ENCODE data around the gene C10orf143. TPM values are rescaled to one million over a fixed set of nuclear protein-coding genes. Genes with fewer than 3 reads are reported as not detected.

C10orf143 gene
- total RNA-seq, 4 donors from 2014 or later, result 1.5 to 8.6 (median 3.7) TPM

GRCh38 chr10:130066743-130067142, 43.9 kb downstream of the C10orf143 start:
- Histone ChIP-seq H3K27me3 (no peaks in the 10 kb centered on the region), H3K4me1 (no peaks in the 10 kb centered on the region), H3K36me3 (peaks cover 0 to 40% (median 0%) of the 10 kb centered on the region in 3 donors), H3K9me3 (peaks cover 0 to under 1% (median 0%) of the 10 kb centered on the region in 4 donors), H3K4me3 (no peak overlapping the region), H3K27ac (no peak overlapping the region)
- 81 to 84% methylated on average over 7 of the region's 7 CpGs for WGBS, 2 donors
- TF ChIP-seq CTCF (IDR thresholded peaks at IDR 0.05) (no peak), POLR2A (IDR thresholded peaks at IDR 0.05) (no peak), EP300 (IDR thresholded peaks at IDR 0.05) (no peak)
- no peak for DNase-seq (ENCODE audit: low spot score in 2 of 2)

GRCh38 chr10:130065251-130065650, 45.4 kb downstream of the C10orf143 start:
- Histone ChIP-seq H3K27me3 (no peaks in the 10 kb centered on the region), H3K4me1 (no peaks in the 10 kb centered on the region), H3K27ac (no peak overlapping the region), H3K36me3 (peaks cover 0 to 40% (median 0%) of the 10 kb centered on the region in 3 donors), H3K4me3 (no peak overlapping the region), H3K9me3 (no peaks in the 10 kb centered on the region)
- 80 to 88% methylated on average over 10 of the region's 10 CpGs for WGBS, 2 donors
- no peak for DNase-seq (ENCODE audit: low spot score in 2 of 2)
- TF ChIP-seq POLR2A (IDR thresholded peaks at IDR 0.05) (no peak), CTCF (IDR thresholded peaks at IDR 0.05) (no peak), EP300 (IDR thresholded peaks at IDR 0.05) (no peak)

- H3K4me1 ChIP-seq, result no peaks in the 10 kb centered on the region
- H3K36me3 ChIP-seq, result peaks cover 0 to 40% (median 0%) of the 10 kb centered on the region in 3 donors
- no peak for DNase-seq (ENCODE audit: low spot score in 2 of 2)
- H3K27me3 ChIP-seq, result no peaks in the 10 kb centered on the region
- H3K27ac ChIP-seq, result no peak overlapping the region
- 78 to 85% methylated on average over 5 of the region's 5 CpGs for WGBS, 2 donors
- no peak for TF ChIP-seq EP300 (IDR thresholded peaks at IDR 0.05)
- no peak for TF ChIP-seq CTCF (IDR thresholded peaks at IDR 0.05)
- no peak for TF ChIP-seq POLR2A (IDR thresholded peaks at IDR 0.05)
- H3K4me3 ChIP-seq, result no peak overlapping the region
- H3K9me3 ChIP-seq, result no peaks in the 10 kb centered on the region
Observed at GRCh38 chr10:130064783-130065182, 45.8 kb downstream of the C10orf143 start.

- Histone ChIP-seq H3K27ac (no peak overlapping the region), H3K27me3 (no peaks in the 10 kb centered on the region), H3K4me1 (no peaks in the 10 kb centered on the region), H3K9me3 (no peaks in the 10 kb centered on the region), H3K4me3 (no peak overlapping the region), H3K36me3 (peaks cover 0 to 36% (median 0%) of the 10 kb centered on the region in 3 donors)
- WGBS, 2 donors, result 93 to 97% methylated on average over 13 of the region's 13 CpGs
- DNase-seq (ENCODE audit: low spot score in 2 of 2), result no peak
- TF ChIP-seq POLR2A (IDR thresholded peaks at IDR 0.05) (no peak), CTCF (IDR thresholded peaks at IDR 0.05) (no peak), EP300 (IDR thresholded peaks at IDR 0.05) (no peak)
Observed at GRCh38 chr10:130062976-130063375, 47.7 kb downstream of the C10orf143 start.

GRCh38 chr10:130062201-130062600, 48.4 kb downstream of the C10orf143 start:
- peaks cover 0 to 28% (median 0%) of the 10 kb centered on the region in 3 donors for H3K36me3 ChIP-seq
- 89 to 90% methylated on average over 3 of the region's 3 CpGs for WGBS, 2 donors
- no peak for DNase-seq (ENCODE audit: low spot score in 2 of 2)
- H3K9me3 ChIP-seq, result no peaks in the 10 kb centered on the region
- H3K4me3 ChIP-seq, result no peak overlapping the region
- H3K27me3 ChIP-seq, result no peaks in the 10 kb centered on the region
- no peak for TF ChIP-seq CTCF (IDR thresholded peaks at IDR 0.05)
- TF ChIP-seq EP300 (IDR thresholded peaks at IDR 0.05), result no peak
- TF ChIP-seq POLR2A (IDR thresholded peaks at IDR 0.05), result no peak
- H3K27ac ChIP-seq, result no peak overlapping the region
- no peaks in the 10 kb centered on the region for H3K4me1 ChIP-seq

Data from tibial nerve (tissue), 4 donors.